Breast epithelium (tissue), 4 donors: ENCODE data around the gene DPYSL4. TPM values are rescaled to one million over a fixed set of nuclear protein-coding genes. Genes with fewer than 3 reads are reported as not detected.
"Not testable (repeated sequence)": the region's sequence is repeated elsewhere in the genome, so short reads cannot be mapped to it uniquely, and the experiment has no call there.

Experiments
- DNase-seq, 2 donors: peaks; one replicate each; pipeline ENCODE4 v3.0.0-alpha.2; 2019; ENCODE audit warnings: low spot score in 2 of 2
- H3K27ac ChIP-seq, 2 donors: fragments of 200-600 bp; sonication (generic) in 1 of 2; one replicate each; pipeline ENCODE4 v1.5.1; 2016 to 2019; ENCODE audit warnings: mild to moderate bottlenecking in 1 of 2
- H3K27me3 ChIP-seq, 2 donors: fragments of 200-600 bp; sonication (generic) in 1 of 2; one replicate each; pipeline versions ENCODE4 v1.5.1 to v1.6.0; 2017 to 2019; ENCODE audit warnings: control low read depth in 1 of 2, mild to moderate bottlenecking in 1 of 2
- H3K36me3 ChIP-seq: fragments of 200-600 bp; one replicate; pipeline ENCODE4 v1.5.1; 2019
- H3K4me1 ChIP-seq, 2 donors: fragments of 200-600 bp; sonication (generic); one replicate each; pipeline ENCODE4 v1.5.1; 2016 to 2019; ENCODE audit warnings: control low read depth in 1 of 2
- H3K4me3 ChIP-seq, 3 donors: fragments of 200-600 bp; sonication (generic); 1 replicate in 2 of 3; 2 replicates in 1 of 3; pipeline ENCODE4 v1.5.1; 2016 to 2019; ENCODE audit warnings: mild to moderate bottlenecking in 3 of 3, moderate library complexity in 2 of 3
- H3K9me3 ChIP-seq, 2 donors: fragments of 200-600 bp; sonication (generic) in 1 of 2; one replicate each; pipeline ENCODE4 v1.5.1; 2016 to 2019; ENCODE audit warnings: control low read depth in 1 of 2
- CTCF ChIP-seq, 3 donors: fragments of 450-650 bp; IDR thresholded peaks; one replicate each; pipeline ENCODE4 v1.5.1; 2016 to 2017; ENCODE audit warnings: antibody characterized with exemption in 3 of 3, mild to moderate bottlenecking in 3 of 3, moderate library complexity in 3 of 3
- POLR2A ChIP-seq: fragments of 450-650 bp; IDR thresholded peaks from one replicate; pipeline ENCODE4 v1.6.1; 2016; ENCODE audit warnings: antibody characterized with exemption, mild to moderate bottlenecking, moderate library complexity
- POLR2AphosphoS5 ChIP-seq, 3 donors: sonication (generic); formaldehyde crosslinking; IDR thresholded peaks; one replicate each; pipeline ENCODE4 v1.6.1; 2017; ENCODE audit warnings: antibody characterized with exemption in 3 of 3
- intact Hi-C: fragments of 100-400 bp; cut with DNase I; formaldehyde crosslinking; loops from one replicate; pipeline ENCODE4 v1.15.1; 2023; ENCODE audit warnings: low total_unique reads
- total RNA-seq, 3 donors: library from RNA; depleted of rRNA; stranded (reverse); fragments of >200 nt; gene quantifications; one replicate each; pipeline ENCODE4 v1.1.0, GENCODE V29; 2016

Gene DPYSL4
- total RNA-seq, 3 donors from 2014 or later: 1.9 to 2.3 (median 2.1) TPM

GRCh38 chr10:132211246-132211645 lies 24.5 kb downstream of the DPYSL4 start:
- intact Hi-C loops: no loop called here
- Histone ChIP-seq H3K36me3 (no peaks in the 10 kb centered on the region), H3K9me3 (peaks cover 0 to 12% of the 10 kb centered on the region in 2 donors), H3K27me3 (no peaks in the 10 kb centered on the region), H3K4me1 (no peaks in the 10 kb centered on the region), H3K27ac (no peak overlapping the region), H3K4me3 (no peak overlapping the region)
- TF ChIP-seq POLR2A (no peak), POLR2AphosphoS5 (IDR thresholded peaks at IDR 0.05) (no peak), CTCF (IDR thresholded peaks at IDR 0.05) (no peak)
- no peak for DNase-seq

- H3K4me3 ChIP-seq: no peak overlapping the region
- H3K27ac ChIP-seq: no peak overlapping the region
- intact Hi-C loops: no loop called here
- DNase-seq: no peak
- no peaks in the 10 kb centered on the region for H3K36me3 ChIP-seq
- no peaks in the 10 kb centered on the region for H3K4me1 ChIP-seq
- H3K27me3 ChIP-seq: no peaks in the 10 kb centered on the region
- TF ChIP-seq POLR2A (no peak), CTCF (IDR thresholded peaks at IDR 0.05) (no peak), POLR2AphosphoS5 (IDR thresholded peaks at IDR 0.05) (no peak)
- peaks cover 13 to 24% of the 10 kb centered on the region in 2 donors for H3K9me3 ChIP-seq
Observed at GRCh38 chr10:132212816-132213215, 26.1 kb downstream of the DPYSL4 start.

- peaks cover 13 to 24% of the 10 kb centered on the region in 2 donors for H3K9me3 ChIP-seq
- DNase-seq: no peak
Observed at GRCh38 chr10:132213917-132214316, 27.2 kb downstream of the DPYSL4 start.

GRCh38 chr10:132216441-132216840 lies 29.7 kb downstream of the DPYSL4 start:
- H3K4me3 ChIP-seq, intact Hi-C loops, H3K27ac ChIP-seq, H3K4me1 ChIP-seq, H3K27me3 ChIP-seq, DNase-seq, H3K36me3 ChIP-seq: not testable (repeated sequence)
- H3K9me3 ChIP-seq: peaks cover 13 to 24% of the 10 kb centered on the region in 2 donors

More at GRCh38 chr10:132213917-132214316, 27.2 kb downstream of the DPYSL4 start:
- Histone ChIP-seq H3K36me3 (no peaks in the 10 kb centered on the region), H3K4me1 (no peaks in the 10 kb centered on the region), H3K27me3 (no peaks in the 10 kb centered on the region), H3K4me3 (no peak overlapping the region), H3K27ac (no peak overlapping the region)
- no peak for TF ChIP-seq POLR2AphosphoS5 (IDR thresholded peaks at IDR 0.05)
- no peak for TF ChIP-seq CTCF (IDR thresholded peaks at IDR 0.05)
- no peak for TF ChIP-seq POLR2A
- intact Hi-C loops: no loop called here

DNA sequence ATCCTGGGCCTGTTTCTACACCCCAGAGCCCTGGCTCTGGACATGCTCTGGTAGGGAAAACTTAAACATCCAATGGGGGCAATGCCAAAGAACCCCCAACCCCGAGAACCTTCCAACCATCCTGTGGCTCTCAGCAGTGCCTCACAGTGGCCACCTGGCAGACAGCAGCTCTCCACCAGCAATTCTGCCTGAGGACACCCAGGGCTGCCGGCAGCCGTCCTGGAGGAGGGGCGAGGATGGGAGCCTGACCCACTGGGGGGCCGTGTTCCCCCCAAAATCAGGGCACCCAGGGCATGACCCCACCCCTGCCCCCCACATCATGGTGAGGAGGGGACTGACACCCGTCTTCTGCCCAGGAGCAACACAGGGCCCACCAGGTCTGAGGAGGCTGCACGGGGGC lies 32.7 kb downstream of the DPYSL4 start:
- H3K36me3 ChIP-seq: no peaks in the 10 kb centered on the region
- H3K27ac ChIP-seq: no peak overlapping the region
- H3K4me1 ChIP-seq: no peaks in the 10 kb centered on the region
- intact Hi-C loops: no loop called here
- H3K27me3 ChIP-seq: no peaks in the 10 kb centered on the region
- H3K9me3 ChIP-seq: peaks cover 12 to 13% of the 10 kb centered on the region in 2 donors
- no peak for TF ChIP-seq POLR2AphosphoS5 (IDR thresholded peaks at IDR 0.05)
- TF ChIP-seq CTCF (IDR thresholded peaks at IDR 0.05): no peak
- no peak for TF ChIP-seq POLR2A
- no peak for DNase-seq
- H3K4me3 ChIP-seq: no peak overlapping the region

DNA sequence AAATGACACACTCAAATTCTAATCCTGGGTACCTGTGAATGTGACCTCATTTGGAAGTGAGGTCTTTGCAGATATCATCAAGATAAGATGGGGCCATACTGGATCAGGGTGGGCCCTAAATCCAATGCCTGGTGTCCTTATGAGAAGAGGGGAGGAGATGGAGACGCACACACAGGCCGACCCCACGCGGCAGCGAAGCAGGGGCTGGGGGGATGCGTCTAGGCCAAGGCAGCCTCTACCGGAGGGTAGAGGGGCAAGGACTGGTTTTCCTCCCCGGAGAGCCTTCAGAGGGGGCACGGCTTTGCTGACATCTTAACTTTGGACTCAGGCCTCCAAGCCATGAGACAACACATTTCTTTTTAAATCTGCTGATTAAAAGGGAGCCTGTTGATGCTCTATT lies 33.3 kb downstream of the DPYSL4 start:
- no peak for DNase-seq
- no peak overlapping the region for H3K4me3 ChIP-seq
- no peaks in the 10 kb centered on the region for H3K27me3 ChIP-seq
- no peak overlapping the region for H3K27ac ChIP-seq
- intact Hi-C loops: loop anchor here (10.0 kb wide), 1 partner anchor 235 kb away; no protein-coding TSS in a partner anchor
- no peaks in the 10 kb centered on the region for H3K36me3 ChIP-seq
- H3K9me3 ChIP-seq: peaks cover 12 to 13% of the 10 kb centered on the region in 2 donors
- no peak for TF ChIP-seq POLR2AphosphoS5 (IDR thresholded peaks at IDR 0.05)
- TF ChIP-seq POLR2A: no peak
- TF ChIP-seq CTCF (IDR thresholded peaks at IDR 0.05): no peak
- no peaks in the 10 kb centered on the region for H3K4me1 ChIP-seq

- intact Hi-C loops: loop anchor here (10.0 kb wide), 1 partner anchor 234 kb away; no protein-coding TSS in a partner anchor
Observed at GRCh38 chr10:132220996-132221395, 34.2 kb downstream of the DPYSL4 start.

More at GRCh38 chr10:132220996-132221395, 34.2 kb downstream of the DPYSL4 start:
- H3K36me3 ChIP-seq, H3K4me1 ChIP-seq, DNase-seq, H3K27me3 ChIP-seq, H3K27ac ChIP-seq, H3K4me3 ChIP-seq: not testable (repeated sequence)
- H3K9me3 ChIP-seq: peaks cover 12 to 13% of the 10 kb centered on the region in 2 donors
